SK-N-SH (cell line): ENCODE data around the gene SCAMP2. TPM values are rescaled to one million over a fixed set of nuclear protein-coding genes. Genes with fewer than 3 reads are reported as not detected.

ENCODE experiments used
- CTCF ChIA-PET: fragments of 300-600, 350-600 bp; formaldehyde crosslinking; extraction: SDS; loops from one replicate; lab custom pipeline; 2021; lab: Yijun Ruan, JAX
- POLR2A ChIA-PET: fragments of 350-600 bp; sonication (Branson Sonifier 250); formaldehyde crosslinking; extraction: SDS; loops from one replicate; lab custom pipeline; 2020; ENCODE audit warnings: antibody characterized with exemption, inconsistent platforms; lab: Yijun Ruan, JAX
- DNase-seq: peaks from one replicate; pipeline ENCODE4 v3.0.0; 2012
- H2AFZ ChIP-seq: fragments of 200-600 bp; sonication (generic); 2 replicates; pipeline ENCODE4 v1.8.1; 2016; ENCODE audit warnings: antibody characterized with exemption, mild to moderate bottlenecking, low read depth
- H3F3A ChIP-seq: fragments of 200-600 bp; sonication (generic); replicated peaks from 2 replicates; pipeline ENCODE3; 2016; ENCODE audit warnings: antibody characterized with exemption, mild to moderate bottlenecking; ENCODE audit not compliant: insufficient read depth
- H3K27ac ChIP-seq, 2 experiments: fragments of 200-500 bp in 1 of 2; fragments of 200-600 bp in 1 of 2; sonication (Bioruptor generic) in 1 of 2; sonication (generic), shearing (Covaris generic) in 1 of 2; 2 replicates each; pipeline versions ENCODE4 v1.5.1 to v1.6.1; 2014 to 2016; ENCODE audit warnings: low read depth in 2 of 2, inconsistent platforms in 1 of 2, low read length in 1 of 2, mild to moderate bottlenecking in 1 of 2, mixed read lengths in 1 of 2
- H3K27me3 ChIP-seq: fragments of 200-600 bp; sonication (generic), shearing (Covaris generic); 2 replicates; pipeline ENCODE4 v1.6.1; 2016; ENCODE audit warnings: mixed run types; ENCODE audit not compliant: insufficient read depth
- H3K36me3 ChIP-seq, 2 experiments: fragments of 200-500 bp in 1 of 2; fragments of 200-600 bp in 1 of 2; sonication (Bioruptor generic) in 1 of 2; sonication (generic) in 1 of 2; replicated peaks in 1 of 2; 2 replicates each; pipeline versions ENCODE3 to v1.5.1; 2014 to 2016; ENCODE audit warnings: low read length in 1 of 2, mild to moderate bottlenecking in 1 of 2; ENCODE audit not compliant: insufficient read depth in 2 of 2, control insufficient read depth in 1 of 2
- H3K4me1 ChIP-seq, 2 experiments: fragments of 200-500 bp in 1 of 2; fragments of 200-600 bp in 1 of 2; sonication (Bioruptor generic) in 1 of 2; sonication (generic), shearing (Covaris generic) in 1 of 2; 2 replicates each; pipeline versions ENCODE4 v1.5.1 to v1.6.1; 2014 to 2016; ENCODE audit warnings: low read depth in 1 of 2, low read length in 1 of 2, mixed run types in 1 of 2; ENCODE audit not compliant: insufficient read depth in 2 of 2, control insufficient read depth in 1 of 2
- H3K4me2 ChIP-seq: fragments of 200-600 bp; sonication (generic), shearing (Covaris generic); 2 replicates; pipeline ENCODE4 v1.6.1; 2017; ENCODE audit warnings: mixed run types
- H3K4me3 ChIP-seq, 2 experiments: fragments of 200-500 bp in 1 of 2; fragments of 200-600 bp in 1 of 2; sonication (Bioruptor generic) in 1 of 2; sonication (generic), shearing (Covaris generic) in 1 of 2; 2 replicates each; pipeline versions ENCODE4 v1.5.1 to v1.8.1; 2014 to 2016; ENCODE audit warnings: low read depth in 2 of 2, inconsistent platforms in 1 of 2, low read length in 1 of 2, mild to moderate bottlenecking in 1 of 2, mixed read lengths in 1 of 2, moderate library complexity in 1 of 2
- H3K79me2 ChIP-seq: fragments of 200-600 bp; sonication (generic); 2 replicates; pipeline ENCODE4 v1.8.1; 2017; ENCODE audit warnings: mild to moderate bottlenecking; ENCODE audit not compliant: insufficient read depth
- H3K9ac ChIP-seq: fragments of 200-600 bp; sonication (generic); 2 replicates; pipeline ENCODE4 v1.6.1; 2017; ENCODE audit warnings: mixed run types
- H3K9me2 ChIP-seq: fragments of 200-600 bp; sonication (generic); 2 replicates; pipeline ENCODE4 v1.6.1; 2017; ENCODE audit warnings: mixed run types
- H3K9me3 ChIP-seq: fragments of 200-600 bp; sonication (generic); 2 replicates; pipeline ENCODE4 v1.6.1; 2017; ENCODE audit warnings: mixed run types, mild to moderate bottlenecking, moderate library complexity
- H4K20me1 ChIP-seq: fragments of 200-600 bp; sonication (generic); 2 replicates; pipeline ENCODE4 v1.6.1; 2017; ENCODE audit warnings: mild to moderate bottlenecking, mixed run types; ENCODE audit not compliant: insufficient read depth
- EP300 ChIP-seq, 2 experiments: IDR thresholded peaks; 2 replicates each; pipeline versions ENCODE4 v1.4.0 to v1.6.1; 2012; ENCODE audit warnings: borderline replicate concordance in 1 of 2, low read depth in 1 of 2, low read length in 1 of 2
- EZH2phosphoT487 ChIP-seq: fragments of 200-600 bp; sonication (generic); IDR thresholded peaks from 2 replicates; pipeline ENCODE4 v1.6.1; 2017; ENCODE audit warnings: low read depth, mixed run types, mild to moderate bottlenecking, antibody characterized with exemption, moderate library complexity, borderline replicate concordance
- FOXM1 ChIP-seq: IDR thresholded peaks from 2 replicates; pipeline ENCODE4 v1.4.0; 2012; ENCODE audit warnings: low read depth, mild to moderate bottlenecking
- GABPA ChIP-seq: IDR thresholded peaks from 2 replicates; pipeline ENCODE4 v1.4.0; 2012; ENCODE audit warnings: low read depth, mild to moderate bottlenecking
- JUND ChIP-seq: IDR thresholded peaks from 2 replicates; pipeline ENCODE4 v1.4.0; 2012
- MEF2A ChIP-seq: IDR thresholded peaks from 2 replicates; pipeline ENCODE4 v1.4.0; 2012; ENCODE audit warnings: low read depth, borderline replicate concordance
- MXI1 ChIP-seq: IDR thresholded peaks from 2 replicates; pipeline ENCODE4 v1.6.1; 2012; ENCODE audit warnings: mild to moderate bottlenecking, low read depth, low read length, improper control_type of control experiment
- NRF1 ChIP-seq: IDR thresholded peaks from 2 replicates; pipeline ENCODE4 v1.6.1; 2012; ENCODE audit warnings: low read depth, mild to moderate bottlenecking, low read length
- POLR2AphosphoS5 ChIP-seq: IDR thresholded peaks from 2 replicates; pipeline ENCODE4 v1.6.1; 2012; ENCODE audit warnings: low read depth, low read length
- RFX5 ChIP-seq: IDR thresholded peaks from 2 replicates; pipeline ENCODE4 v1.6.1; 2012; ENCODE audit warnings: mild to moderate bottlenecking, improper control_type of control experiment, low read length
- TCF12 ChIP-seq: IDR thresholded peaks from 2 replicates; pipeline ENCODE4 v1.4.0; 2012
- USF1 ChIP-seq: IDR thresholded peaks from 2 replicates; pipeline ENCODE4 v1.4.0; 2012; ENCODE audit warnings: low read depth, borderline replicate concordance
- YY1 ChIP-seq: IDR thresholded peaks from 2 replicates; pipeline ENCODE4 v1.4.0; 2012; ENCODE audit warnings: low read depth, mild to moderate bottlenecking
- WGBS: methylation state at CpG from one replicate; pipeline ENCODE4 v1.1.6; 2017; ENCODE audit warnings: low lambda C conversion rate; 5-methylcytosine and 5-hydroxymethylcytosine counted together
- polyA plus RNA-seq, 3 experiments: library from polyadenylated mRNA; depleted of rRNA; stranded (reverse); fragments of >200 nt; gene quantifications; 2 replicates each; pipeline ENCODE4 v1.2.3, GENCODE V29; 2012
- TF ChIP-seq, protein P1 (sequence below): fragments of 200-600 bp; sonication (generic); IDR thresholded peaks from 2 replicates; pipeline ENCODE4 v1.6.1; 2017; ENCODE audit warnings: antibody characterized with exemption, mild to moderate bottlenecking, moderate library complexity
- TF ChIP-seq, protein P2 (sequence below): IDR thresholded peaks from 2 replicates; pipeline ENCODE4 v1.4.0; 2012; ENCODE audit warnings: low read depth
- TF ChIP-seq, protein P3 (sequence below): fragments of 150-350 bp; IDR thresholded peaks from 2 replicates; pipeline ENCODE4 v1.6.1; 2017; ENCODE audit warnings: antibody characterized with exemption, low read length, low read depth, borderline replicate concordance
- TF ChIP-seq, protein P4 (sequence below): IDR thresholded peaks from 2 replicates; pipeline ENCODE4 v1.6.1; 2012; ENCODE audit warnings: mild to moderate bottlenecking, low read depth, low read length, moderate library complexity
- TF ChIP-seq, protein P5 (sequence below): IDR thresholded peaks from 2 replicates; pipeline ENCODE4; 2012

SCAMP2 gene
- polyA plus RNA-seq, 1 of the 3 experiments (the other 2 are of a cell fraction) = 88.1 TPM

GRCh38 chr15:74812533-74812932 lies 60.6 kb downstream of the SCAMP2 start, which contains the start of gene LMAN1L (continued):
- TF ChIP-seq, protein P1, sequence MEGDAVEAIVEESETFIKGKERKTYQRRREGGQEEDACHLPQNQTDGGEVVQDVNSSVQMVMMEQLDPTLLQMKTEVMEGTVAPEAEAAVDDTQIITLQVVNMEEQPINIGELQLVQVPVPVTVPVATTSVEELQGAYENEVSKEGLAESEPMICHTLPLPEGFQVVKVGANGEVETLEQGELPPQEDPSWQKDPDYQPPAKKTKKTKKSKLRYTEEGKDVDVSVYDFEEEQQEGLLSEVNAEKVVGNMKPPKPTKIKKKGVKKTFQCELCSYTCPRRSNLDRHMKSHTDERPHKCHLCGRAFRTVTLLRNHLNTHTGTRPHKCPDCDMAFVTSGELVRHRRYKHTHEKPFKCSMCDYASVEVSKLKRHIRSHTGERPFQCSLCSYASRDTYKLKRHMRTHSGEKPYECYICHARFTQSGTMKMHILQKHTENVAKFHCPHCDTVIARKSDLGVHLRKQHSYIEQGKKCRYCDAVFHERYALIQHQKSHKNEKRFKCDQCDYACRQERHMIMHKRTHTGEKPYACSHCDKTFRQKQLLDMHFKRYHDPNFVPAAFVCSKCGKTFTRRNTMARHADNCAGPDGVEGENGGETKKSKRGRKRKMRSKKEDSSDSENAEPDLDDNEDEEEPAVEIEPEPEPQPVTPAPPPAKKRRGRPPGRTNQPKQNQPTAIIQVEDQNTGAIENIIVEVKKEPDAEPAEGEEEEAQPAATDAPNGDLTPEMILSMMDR = no peak
- TF ChIP-seq TCF12 (no peak), YY1 (no peak), FOXM1 (no peak), RFX5 (no peak)
- TF ChIP-seq, protein P2, sequence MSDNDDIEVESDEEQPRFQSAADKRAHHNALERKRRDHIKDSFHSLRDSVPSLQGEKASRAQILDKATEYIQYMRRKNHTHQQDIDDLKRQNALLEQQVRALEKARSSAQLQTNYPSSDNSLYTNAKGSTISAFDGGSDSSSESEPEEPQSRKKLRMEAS = no peak

DNA sequence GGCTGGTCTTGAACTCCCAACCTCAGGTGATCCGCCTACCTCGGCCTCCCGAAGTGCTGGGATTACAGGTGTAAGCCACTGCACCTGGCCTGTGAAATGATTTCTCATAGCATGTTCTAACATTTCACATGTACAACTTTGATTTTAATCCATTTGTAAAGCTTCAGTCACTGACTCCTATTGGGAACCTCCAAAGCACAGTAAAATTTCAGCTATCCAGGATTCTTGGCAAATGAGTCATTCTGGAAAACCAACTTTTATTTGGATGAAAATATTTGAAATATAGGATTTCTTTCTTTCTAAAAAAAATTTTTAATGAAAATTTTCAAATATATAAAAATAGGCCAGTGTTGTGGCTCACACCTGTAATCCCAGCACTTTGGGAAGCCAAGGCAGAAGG lies 63.2 kb downstream of the SCAMP2 start:
- Histone ChIP-seq H3K4me3 (no peak overlapping the region), H3K9ac (no peak overlapping the region), H3F3A (peaks cover 5% of the 10 kb centered on the region), H3K27ac (no peak overlapping the region), H2AFZ (no peak overlapping the region), H3K4me2 (no peak overlapping the region), H3K36me3 (no peaks in the 10 kb centered on the region), H3K9me2 (no peaks in the 10 kb centered on the region), H3K27me3 (no peaks in the 10 kb centered on the region), H3K79me2 (no peaks in the 10 kb centered on the region), H4K20me1 (no peaks in the 10 kb centered on the region), H3K4me1 (peaks cover 0 to 4% of the 10 kb centered on the region in 2 experiments; a peak in 1 of 4 replicates), H3K9me3 (no peaks in the 10 kb centered on the region)
- 83% methylated on average over 3 of the region's 3 CpGs for WGBS
- ChIA-PET CTCF (interaction anchor here (0.9 to 2.8 kb wide), 8 partner anchors 10 to 141 kb away, joined by 3 to 11 read pairs (median 4); no protein-coding TSS in a partner anchor), POLR2A (no interaction called here)
- DNase-seq = no peak
- TF ChIP-seq TCF12 (no peak), EP300 (IDR thresholded peaks at IDR 0.05; ENCODE audit: borderline replicate concordance in 1 of 2, low read depth in 1 of 2, low read length in 1 of 2) (no peak), GABPA (no peak), NRF1 (no peak), USF1 (no peak), JUND (no peak), MEF2A (no peak), FOXM1 (no peak), POLR2AphosphoS5 (no peak), YY1 (no peak), EZH2phosphoT487 (no peak), MXI1 (no peak)
- TF ChIP-seq, protein P3, sequence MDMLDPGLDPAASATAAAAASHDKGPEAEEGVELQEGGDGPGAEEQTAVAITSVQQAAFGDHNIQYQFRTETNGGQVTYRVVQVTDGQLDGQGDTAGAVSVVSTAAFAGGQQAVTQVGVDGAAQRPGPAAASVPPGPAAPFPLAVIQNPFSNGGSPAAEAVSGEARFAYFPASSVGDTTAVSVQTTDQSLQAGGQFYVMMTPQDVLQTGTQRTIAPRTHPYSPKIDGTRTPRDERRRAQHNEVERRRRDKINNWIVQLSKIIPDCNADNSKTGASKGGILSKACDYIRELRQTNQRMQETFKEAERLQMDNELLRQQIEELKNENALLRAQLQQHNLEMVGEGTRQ = no peak
- TF ChIP-seq, protein P4, sequence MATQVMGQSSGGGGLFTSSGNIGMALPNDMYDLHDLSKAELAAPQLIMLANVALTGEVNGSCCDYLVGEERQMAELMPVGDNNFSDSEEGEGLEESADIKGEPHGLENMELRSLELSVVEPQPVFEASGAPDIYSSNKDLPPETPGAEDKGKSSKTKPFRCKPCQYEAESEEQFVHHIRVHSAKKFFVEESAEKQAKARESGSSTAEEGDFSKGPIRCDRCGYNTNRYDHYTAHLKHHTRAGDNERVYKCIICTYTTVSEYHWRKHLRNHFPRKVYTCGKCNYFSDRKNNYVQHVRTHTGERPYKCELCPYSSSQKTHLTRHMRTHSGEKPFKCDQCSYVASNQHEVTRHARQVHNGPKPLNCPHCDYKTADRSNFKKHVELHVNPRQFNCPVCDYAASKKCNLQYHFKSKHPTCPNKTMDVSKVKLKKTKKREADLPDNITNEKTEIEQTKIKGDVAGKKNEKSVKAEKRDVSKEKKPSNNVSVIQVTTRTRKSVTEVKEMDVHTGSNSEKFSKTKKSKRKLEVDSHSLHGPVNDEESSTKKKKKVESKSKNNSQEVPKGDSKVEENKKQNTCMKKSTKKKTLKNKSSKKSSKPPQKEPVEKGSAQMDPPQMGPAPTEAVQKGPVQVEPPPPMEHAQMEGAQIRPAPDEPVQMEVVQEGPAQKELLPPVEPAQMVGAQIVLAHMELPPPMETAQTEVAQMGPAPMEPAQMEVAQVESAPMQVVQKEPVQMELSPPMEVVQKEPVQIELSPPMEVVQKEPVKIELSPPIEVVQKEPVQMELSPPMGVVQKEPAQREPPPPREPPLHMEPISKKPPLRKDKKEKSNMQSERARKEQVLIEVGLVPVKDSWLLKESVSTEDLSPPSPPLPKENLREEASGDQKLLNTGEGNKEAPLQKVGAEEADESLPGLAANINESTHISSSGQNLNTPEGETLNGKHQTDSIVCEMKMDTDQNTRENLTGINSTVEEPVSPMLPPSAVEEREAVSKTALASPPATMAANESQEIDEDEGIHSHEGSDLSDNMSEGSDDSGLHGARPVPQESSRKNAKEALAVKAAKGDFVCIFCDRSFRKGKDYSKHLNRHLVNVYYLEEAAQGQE = no peak
- TF ChIP-seq, protein P5, sequence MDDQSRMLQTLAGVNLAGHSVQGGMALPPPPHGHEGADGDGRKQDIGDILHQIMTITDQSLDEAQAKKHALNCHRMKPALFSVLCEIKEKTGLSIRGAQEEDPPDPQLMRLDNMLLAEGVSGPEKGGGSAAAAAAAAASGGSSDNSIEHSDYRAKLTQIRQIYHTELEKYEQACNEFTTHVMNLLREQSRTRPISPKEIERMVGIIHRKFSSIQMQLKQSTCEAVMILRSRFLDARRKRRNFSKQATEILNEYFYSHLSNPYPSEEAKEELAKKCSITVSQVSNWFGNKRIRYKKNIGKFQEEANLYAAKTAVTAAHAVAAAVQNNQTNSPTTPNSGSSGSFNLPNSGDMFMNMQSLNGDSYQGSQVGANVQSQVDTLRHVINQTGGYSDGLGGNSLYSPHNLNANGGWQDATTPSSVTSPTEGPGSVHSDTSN = no peak
- TF ChIP-seq, protein P1 = no peak
